ENCODE data around the gene C6orf136.

C6orf136 gene

DNA sequence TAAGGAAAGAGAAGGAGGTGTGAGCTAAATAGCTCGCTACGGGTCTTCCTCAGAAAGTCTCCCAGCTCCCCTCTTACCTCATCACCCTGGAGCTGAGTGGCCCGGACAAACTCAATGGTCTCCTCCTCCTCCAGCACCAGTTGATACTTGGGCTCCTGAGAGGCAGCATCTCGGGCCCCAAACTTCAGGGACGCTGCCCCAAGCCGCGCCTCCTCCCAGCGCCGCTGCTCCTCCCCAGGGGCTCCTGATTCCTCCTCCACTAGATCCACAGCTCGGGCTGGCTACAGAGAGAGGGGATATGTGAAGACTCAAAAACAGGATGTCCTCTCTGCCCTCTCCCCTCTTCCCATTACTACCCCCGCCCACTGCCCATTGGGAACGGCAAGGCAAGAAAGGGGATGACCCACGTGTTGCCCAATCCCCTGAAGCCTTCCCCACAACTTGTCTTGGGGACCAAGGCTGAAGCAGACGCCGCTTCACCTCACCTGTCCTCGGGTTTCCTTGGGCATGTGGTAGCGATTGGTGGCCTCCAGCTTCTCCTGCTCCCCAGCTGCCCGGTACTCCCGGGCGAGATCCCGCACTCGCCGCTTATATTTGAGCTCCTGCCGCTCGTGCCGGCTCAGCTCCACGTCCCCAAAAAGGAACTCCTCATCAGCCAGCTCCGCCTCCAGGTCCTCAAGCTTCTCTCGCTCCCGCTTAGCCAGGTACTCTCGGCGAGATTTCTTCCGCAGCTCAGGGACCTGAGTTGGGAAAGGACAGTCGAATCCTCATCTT, 18.2 kb downstream of the C6orf136 start:
- no peak for DNase-seq

DNA sequence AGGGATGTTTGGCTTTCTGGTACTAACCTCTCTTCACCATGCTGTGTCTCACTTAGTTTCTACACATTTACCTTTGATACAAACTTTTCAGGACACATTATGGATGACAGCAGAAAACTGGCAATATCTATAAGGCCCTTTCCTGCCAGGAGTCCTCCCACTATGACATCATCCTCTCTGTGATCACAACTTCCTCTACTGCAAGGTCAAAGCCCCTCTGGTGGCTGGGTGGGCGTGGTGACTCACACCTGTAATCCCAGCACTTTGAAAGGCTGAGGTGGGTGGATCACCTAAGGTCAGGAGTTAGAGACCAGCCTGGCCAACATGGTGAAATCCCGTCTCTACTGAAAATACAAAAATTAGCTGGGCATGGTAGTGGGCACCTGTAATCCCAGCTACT, 19.4 kb downstream of the C6orf136 start:
- peak; percentile 72 for DNase-seq

DNA sequence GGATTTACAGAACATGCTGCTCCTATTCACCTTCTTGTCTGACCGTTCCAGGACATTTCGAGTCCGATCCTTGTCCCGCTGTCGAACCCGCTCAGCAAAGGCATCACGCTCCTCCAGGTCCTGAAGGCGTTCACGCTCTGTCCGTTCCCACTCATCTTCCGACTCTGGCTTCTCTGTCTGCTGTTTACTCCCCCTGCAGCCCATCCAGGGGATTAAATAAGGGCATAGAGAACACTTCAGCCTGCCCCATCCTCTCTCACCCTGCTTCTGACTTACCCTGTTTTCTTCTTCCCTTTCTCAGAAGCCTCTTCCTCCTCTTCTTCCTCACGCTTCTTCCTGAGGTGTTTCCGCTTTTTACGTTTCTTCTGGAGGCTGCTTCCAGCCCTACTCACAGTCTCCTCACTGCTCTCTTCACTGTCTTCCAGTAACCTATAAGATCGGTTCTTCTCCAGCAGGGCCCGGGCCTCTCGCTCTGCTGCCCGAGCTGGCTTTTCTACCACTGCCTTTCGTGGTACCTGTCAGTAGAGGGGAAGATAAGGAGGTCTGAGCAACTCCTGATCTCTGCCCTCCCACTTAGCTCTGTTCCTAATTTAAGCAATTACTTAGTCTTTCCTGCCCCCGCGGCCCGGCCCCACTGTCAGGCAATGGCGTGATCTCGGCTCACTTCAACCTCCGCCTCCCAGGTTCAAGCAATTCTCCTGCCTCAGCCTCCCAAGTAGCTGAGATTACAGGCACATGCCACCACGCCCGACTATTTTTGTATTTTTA, 24.0 kb downstream of the C6orf136 start:
- DNase-seq, result no peak

DNA sequence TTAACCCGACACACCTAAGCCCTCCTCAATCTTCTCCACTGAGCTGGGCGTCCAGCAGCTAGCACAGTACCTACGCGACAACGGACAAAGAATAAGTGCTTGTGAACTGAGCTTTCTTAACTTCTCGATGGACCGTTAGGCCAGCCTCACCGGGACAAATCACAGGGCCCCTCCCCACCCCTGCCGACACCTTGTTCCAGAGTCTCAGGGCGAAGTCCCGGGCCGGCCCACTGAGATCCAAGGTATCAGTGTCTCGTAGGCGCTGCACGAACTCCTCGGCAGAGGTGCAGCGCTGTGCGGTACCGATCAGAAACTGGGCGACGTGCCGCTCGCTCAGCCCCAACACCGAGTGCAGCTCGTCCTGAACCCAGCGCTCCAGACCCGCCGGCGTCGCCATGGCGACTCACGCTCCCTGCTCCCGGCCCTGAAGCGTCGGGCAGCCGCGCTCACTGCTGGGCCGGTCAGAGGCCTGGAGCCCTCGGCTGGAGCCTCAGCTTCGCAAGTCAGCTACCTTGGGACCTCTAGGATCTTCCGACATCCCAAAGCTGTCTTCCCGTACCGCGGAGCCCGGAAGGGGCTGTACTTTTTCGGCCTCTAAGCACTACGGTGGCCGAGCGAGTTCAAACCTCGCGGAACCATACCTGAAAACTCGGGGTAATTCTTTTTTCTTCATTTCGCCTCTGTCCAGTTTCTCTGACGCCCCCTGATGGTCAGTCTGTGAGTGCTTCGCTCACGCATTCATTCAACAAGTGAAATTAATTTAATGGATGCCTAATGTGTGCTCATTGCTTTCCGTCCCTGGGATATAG, 25.7 kb downstream of the C6orf136 start, which contains the start of gene DHX16:
TSS of gene DHX16 (minus strand) at position 562 of the 809 bp plus-strand sequence. CDS start at position 397, 165 bp downstream.
- DNase-seq, result peak; percentile 94

DNA sequence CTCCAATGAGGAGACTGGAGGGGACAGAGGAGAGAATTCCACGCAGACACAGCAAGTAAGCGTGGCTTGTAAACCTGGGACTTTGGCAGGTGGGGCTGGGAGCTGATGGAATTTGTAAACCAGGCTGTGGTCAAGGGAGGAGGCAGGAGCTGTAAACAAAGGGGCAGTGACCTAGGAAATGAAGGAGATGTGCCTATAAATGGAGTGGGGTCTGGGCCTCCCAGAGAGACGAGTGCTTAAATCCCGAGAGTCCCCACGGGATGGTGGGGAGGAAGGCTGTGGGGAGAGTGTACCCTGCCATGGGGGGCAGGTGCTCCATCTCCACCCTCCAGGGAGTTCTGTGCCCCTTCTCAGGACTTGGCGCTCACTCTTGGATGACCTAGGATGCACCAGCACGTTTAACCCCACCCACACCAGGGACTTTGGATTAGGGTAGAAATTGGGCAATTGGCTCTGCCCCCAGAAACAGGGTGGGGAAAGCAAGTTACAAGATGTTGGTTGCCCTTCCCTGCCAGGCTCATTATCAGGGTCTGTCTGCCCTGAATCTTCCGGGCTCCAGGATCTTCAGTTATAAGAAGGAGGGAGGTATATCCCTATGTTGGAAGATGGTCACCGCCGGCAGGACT, 29.8 kb downstream of the C6orf136 start:
- no peak for DNase-seq

GRCh38 chr6:30678964-30679726, 32.2 kb downstream of the C6orf136 start:
- peak; percentile 98 for DNase-seq

- DNase-seq, result no peak
These were observed 33.0 kb downstream of the C6orf136 start for GRCh38 chr6:30679765-30680535.

DNA sequence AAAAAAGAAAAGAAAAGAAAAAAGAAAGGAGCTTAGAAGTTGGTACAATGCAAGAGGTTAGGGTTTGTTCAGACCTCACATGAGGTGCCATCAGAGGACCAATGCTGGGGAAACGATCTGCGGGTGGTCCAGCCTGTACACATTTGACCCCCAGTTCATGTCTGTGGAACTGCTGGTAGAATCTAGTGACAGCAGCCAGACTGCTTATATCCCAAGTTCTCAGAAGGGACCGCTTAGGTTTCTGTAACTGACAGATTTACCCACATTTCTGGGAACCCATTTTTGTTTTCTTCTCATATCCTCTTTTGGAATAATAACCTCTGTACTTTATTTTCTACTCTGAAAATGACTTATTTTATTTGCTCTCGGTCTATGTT, 34.8 kb downstream of the C6orf136 start:
- DNase-seq, result peak; percentile 70

- DNase-seq, result peak; percentile 91
These were observed 35.5 kb downstream of the C6orf136 start for GRCh38 chr6:30682143-30683117.

GRCh38 chr6:30683183-30683979, 36.4 kb downstream of the C6orf136 start:
- no peak for DNase-seq

DNA sequence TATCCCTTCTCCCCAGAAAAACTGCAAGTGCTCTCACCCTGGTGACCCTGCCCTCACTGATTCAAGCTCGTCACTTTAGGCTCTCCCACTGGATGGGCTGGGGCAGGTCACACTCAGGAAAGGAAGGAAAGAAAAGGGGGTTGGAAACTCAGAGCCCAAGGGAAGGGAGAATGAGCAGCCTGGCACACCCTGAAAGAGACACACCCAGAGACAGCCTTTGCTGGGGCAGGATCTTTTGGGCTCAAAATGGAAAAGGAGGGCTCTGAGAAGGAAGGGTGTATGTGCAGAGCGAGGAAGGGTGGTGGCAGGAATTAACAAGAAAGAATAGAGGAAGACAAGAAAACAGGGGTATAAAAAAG, 37.0 kb downstream of the C6orf136 start:
- DNase-seq, result no peak

GRCh38 chr6:30684386-30685156, 37.6 kb downstream of the C6orf136 start:
- DNase-seq, result peak; percentile 79

DNA sequence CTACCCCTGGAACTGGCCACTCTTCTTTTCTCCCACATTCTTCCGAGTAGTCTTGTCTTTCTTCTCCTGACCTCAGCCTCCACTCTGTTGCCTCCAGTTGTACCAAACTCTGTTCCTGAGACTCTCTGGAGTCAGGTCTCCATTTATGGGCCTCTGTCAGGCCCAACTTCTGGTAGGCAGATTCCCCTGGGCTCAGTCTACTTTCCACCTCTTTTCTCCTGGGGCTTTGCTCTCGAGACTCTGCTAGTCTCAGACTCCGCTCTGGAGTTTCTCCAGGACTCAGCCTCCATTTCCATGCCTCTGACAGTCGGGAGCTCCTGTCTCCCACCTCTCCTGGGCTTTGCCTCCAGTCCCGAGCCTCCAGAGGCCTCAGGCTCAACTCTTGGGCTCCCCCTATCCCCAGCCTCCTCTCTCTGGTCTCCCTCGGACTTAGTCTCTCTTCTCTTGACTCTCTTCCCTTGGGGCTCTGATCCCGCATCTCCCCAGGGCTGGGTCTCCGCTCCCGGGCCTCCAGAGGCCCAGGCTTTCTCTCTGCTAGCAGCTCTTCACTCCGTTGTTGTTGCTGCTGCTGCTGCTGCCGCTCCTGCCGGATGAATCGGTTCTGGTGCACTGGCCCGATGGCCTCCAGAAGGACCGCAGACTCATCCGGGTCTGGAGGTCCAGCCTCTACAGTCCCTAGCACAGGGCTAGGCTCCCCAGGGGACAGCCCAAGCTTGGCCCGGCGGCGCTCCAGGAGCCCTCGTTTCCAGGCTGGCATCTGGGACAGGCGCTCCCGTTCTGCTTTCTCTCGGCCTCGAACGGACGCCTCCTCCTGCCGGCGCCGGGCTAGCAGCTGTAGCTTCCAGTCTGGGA, 38.5 kb downstream of the C6orf136 start:
- peak; percentile 73 for DNase-seq

DNA sequence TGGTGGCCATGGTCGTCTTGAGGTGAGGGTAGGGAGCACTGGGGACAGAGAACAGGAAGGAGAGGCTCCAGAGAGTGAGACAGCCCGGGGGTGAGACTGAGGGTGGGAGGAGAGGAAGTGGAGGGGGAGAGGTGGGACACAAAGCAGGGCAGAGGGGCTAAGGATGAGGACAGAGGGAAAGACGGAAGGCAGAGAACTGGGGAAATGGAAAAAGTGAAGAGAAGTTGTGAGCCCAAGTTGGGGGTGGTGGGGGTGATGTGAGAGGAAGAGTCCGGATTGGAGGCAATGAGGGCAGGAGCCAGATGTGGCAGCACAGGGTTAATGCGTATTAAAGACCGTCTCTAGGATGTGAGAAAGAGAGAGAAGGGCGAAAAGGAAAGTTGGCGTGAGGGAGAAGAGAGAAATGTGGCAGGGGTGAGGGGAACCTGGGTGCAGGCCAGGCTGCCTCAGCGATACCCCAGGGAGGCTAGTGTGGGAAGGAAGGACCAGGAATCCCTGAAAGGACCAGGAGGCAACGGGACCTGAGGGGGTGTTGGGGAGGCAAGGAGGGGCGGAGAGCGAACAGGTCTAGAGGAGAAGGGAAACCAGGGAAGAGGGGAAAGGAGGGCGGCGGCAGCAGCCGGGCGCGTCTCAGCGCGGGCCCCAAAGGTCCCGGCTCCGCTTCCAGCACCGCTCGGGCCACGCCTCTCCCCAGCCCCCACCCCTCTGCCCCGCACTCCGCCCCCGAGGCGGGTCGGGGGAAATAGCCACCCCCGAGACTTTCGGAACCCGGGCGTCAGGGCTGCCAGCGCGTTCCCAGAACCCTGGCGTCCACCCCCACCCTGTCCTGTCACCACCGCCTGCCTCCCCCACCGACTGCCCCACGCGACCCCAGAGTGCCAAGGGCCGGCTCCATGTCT, 39.3 kb downstream of the C6orf136 start, which contains the start of gene PPP1R18:
TSS of gene PPP1R18 (minus strand) at position 637 of the 899 bp plus-strand sequence. CDS start at position 10, 627 bp downstream.
- peak; percentile 91 for DNase-seq

- DNase-seq, result peak; percentile 91
These were observed 40.1 kb downstream of the C6orf136 start for GRCh38 chr6:30686908-30687658.
